Astrocyte (in vitro differentiated cells and primary cell): ENCODE data around the gene KRT39. TPM values are rescaled to one million over a fixed set of nuclear protein-coding genes. Genes with fewer than 3 reads are reported as not detected.

Experiments
- DNase-seq: peaks from one replicate; pipeline ENCODE4 v3.0.0-alpha.2; 2010; ENCODE audit warnings: low read depth
- FAIRE-seq: peaks from 2 replicates; lab custom pipeline; 2011; peaks lifted over from hg19 to GRCh38; lab: Jason Lieb, UNC
- H2AFZ ChIP-seq: 2 replicates; pipeline ENCODE4 v1.6.0; 2012; ENCODE audit warnings: low read depth, low read length, inconsistent platforms
- H3K27ac ChIP-seq: 2 replicates; pipeline ENCODE4 v1.5.1; 2011; ENCODE audit warnings: low read depth, low read length, inconsistent platforms
- H3K27me3 ChIP-seq: 2 replicates; pipeline ENCODE4 v1.6.0; 2011; ENCODE audit warnings: low read length, inconsistent platforms; ENCODE audit not compliant: insufficient read depth
- H3K36me3 ChIP-seq: 2 replicates; pipeline ENCODE4 v1.5.1; 2011; ENCODE audit warnings: low read length, inconsistent platforms; ENCODE audit not compliant: insufficient read depth
- H3K4me1 ChIP-seq: 2 replicates; pipeline ENCODE4 v1.5.1; 2011; ENCODE audit warnings: low read length, inconsistent platforms; ENCODE audit not compliant: insufficient read depth
- H3K4me2 ChIP-seq: 2 replicates; pipeline ENCODE4 v1.6.0; 2012; ENCODE audit warnings: low read length, inconsistent platforms
- H3K4me3 ChIP-seq: 2 replicates; pipeline ENCODE4 v1.5.1; 2011; ENCODE audit warnings: low read depth, mild to moderate bottlenecking, low read length, inconsistent platforms; ENCODE audit not compliant: insufficient read depth
- H3K79me2 ChIP-seq: 2 replicates; pipeline ENCODE4 v1.6.0; 2012; ENCODE audit warnings: mild to moderate bottlenecking, low read length, inconsistent platforms; ENCODE audit not compliant: insufficient read depth
- H3K9ac ChIP-seq: 2 replicates; pipeline ENCODE4 v1.6.0; 2012; ENCODE audit warnings: mild to moderate bottlenecking, low read length, inconsistent platforms
- H3K9me3 ChIP-seq: 2 replicates; pipeline ENCODE4 v1.5.1; 2012; ENCODE audit warnings: low read depth, mild to moderate bottlenecking, low read length, inconsistent platforms; ENCODE audit not compliant: insufficient read depth
- H4K20me1 ChIP-seq: 2 replicates; pipeline ENCODE4 v1.6.0; 2012; ENCODE audit warnings: low read length, inconsistent platforms; ENCODE audit not compliant: insufficient read depth
- H3K27ac Mint-ChIP-seq: one replicate; pipeline ENCODE4 v1.8.0; 2021; ENCODE audit warnings: mild to moderate bottlenecking, mixed read lengths; ENCODE audit not compliant: unreplicated experiment
- H3K27me3 Mint-ChIP-seq: one replicate; pipeline ENCODE4 v1.8.0; 2021; ENCODE audit warnings: low read depth, mixed read lengths; ENCODE audit not compliant: unreplicated experiment
- H3K36me3 Mint-ChIP-seq: one replicate; pipeline ENCODE4 v1.8.0; 2021; ENCODE audit warnings: low read depth, mixed read lengths; ENCODE audit not compliant: unreplicated experiment
- H3K4me1 Mint-ChIP-seq: one replicate; pipeline ENCODE4 v1.8.0; 2021; ENCODE audit warnings: low read depth, mixed read lengths; ENCODE audit not compliant: unreplicated experiment
- H3K4me3 Mint-ChIP-seq: one replicate; pipeline ENCODE4 v1.8.0; 2021; ENCODE audit warnings: mild to moderate bottlenecking, moderate library complexity, mixed read lengths; ENCODE audit not compliant: unreplicated experiment
- H3K9me3 Mint-ChIP-seq: one replicate; pipeline ENCODE4 v1.8.0; 2021; ENCODE audit warnings: mild to moderate bottlenecking, mixed read lengths; ENCODE audit not compliant: unreplicated experiment
- EZH2 ChIP-seq: IDR thresholded peaks from 2 replicates; pipeline ENCODE4 v1.6.1; 2012; ENCODE audit warnings: mild to moderate bottlenecking, low read length, inconsistent platforms; ENCODE audit not compliant: insufficient read depth
- total RNA-seq: library from RNA; stranded (reverse); gene quantifications from 2 replicates; pipeline ENCODE4 v1.2.1, GENCODE V29; 2021
- TF ChIP-seq, protein P1 (sequence below): IDR thresholded peaks from 2 replicates; pipeline ENCODE4 v1.5.1; 2011; ENCODE audit warnings: low read depth, mild to moderate bottlenecking, inconsistent platforms, low read length, moderate library complexity; ENCODE audit not compliant: insufficient read depth

KRT39 gene
- total RNA-seq, 1 donor from 2014 or later: not detected

DNA sequence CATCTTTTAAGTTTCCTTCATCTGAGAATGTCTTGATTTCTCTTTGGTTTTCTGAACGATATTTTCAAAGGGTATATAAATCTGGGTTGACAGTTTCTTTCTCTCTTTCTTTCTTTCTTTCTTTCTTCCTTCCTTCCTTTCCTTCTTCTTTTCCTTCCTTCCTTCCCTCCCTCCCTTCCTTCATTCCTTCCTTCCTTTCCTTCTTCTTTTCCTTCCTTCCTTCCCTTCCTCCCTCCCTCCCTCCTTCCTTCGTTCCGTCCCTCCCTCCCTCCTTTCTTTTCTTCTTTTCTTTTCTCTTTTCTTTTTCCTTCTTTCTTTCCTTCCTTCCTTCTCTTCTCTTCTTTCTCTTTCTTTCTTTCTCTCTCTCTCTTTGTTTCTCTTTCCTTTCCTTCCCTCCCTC, 7.6 kb upstream of the KRT39 start:
- no peak overlapping the region for H3K4me3 ChIP-seq
- Mint-ChIP-seq H3K36me3 (no peaks in the 10 kb centered on the region), H3K27ac (no peak overlapping the region), H3K4me3 (no peak overlapping the region), H3K9me3 (no peaks in the 10 kb centered on the region), H3K27me3 (no peaks in the 10 kb centered on the region), H3K4me1 (no peaks in the 10 kb centered on the region)
- no peak for TF ChIP-seq EZH2
- TF ChIP-seq, protein P1, sequence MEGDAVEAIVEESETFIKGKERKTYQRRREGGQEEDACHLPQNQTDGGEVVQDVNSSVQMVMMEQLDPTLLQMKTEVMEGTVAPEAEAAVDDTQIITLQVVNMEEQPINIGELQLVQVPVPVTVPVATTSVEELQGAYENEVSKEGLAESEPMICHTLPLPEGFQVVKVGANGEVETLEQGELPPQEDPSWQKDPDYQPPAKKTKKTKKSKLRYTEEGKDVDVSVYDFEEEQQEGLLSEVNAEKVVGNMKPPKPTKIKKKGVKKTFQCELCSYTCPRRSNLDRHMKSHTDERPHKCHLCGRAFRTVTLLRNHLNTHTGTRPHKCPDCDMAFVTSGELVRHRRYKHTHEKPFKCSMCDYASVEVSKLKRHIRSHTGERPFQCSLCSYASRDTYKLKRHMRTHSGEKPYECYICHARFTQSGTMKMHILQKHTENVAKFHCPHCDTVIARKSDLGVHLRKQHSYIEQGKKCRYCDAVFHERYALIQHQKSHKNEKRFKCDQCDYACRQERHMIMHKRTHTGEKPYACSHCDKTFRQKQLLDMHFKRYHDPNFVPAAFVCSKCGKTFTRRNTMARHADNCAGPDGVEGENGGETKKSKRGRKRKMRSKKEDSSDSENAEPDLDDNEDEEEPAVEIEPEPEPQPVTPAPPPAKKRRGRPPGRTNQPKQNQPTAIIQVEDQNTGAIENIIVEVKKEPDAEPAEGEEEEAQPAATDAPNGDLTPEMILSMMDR: no peak
- no peaks in the 10 kb centered on the region for H3K27me3 ChIP-seq
- H3K4me2 ChIP-seq: no peak overlapping the region
- H2AFZ ChIP-seq: no peak overlapping the region
- H3K27ac ChIP-seq: no peak overlapping the region
- DNase-seq: no peak
- no peaks in the 10 kb centered on the region for H3K36me3 ChIP-seq
- no peak overlapping the region for H3K9ac ChIP-seq
- H3K79me2 ChIP-seq: no peaks in the 10 kb centered on the region
- no peaks in the 10 kb centered on the region for H3K4me1 ChIP-seq
- H4K20me1 ChIP-seq: no peaks in the 10 kb centered on the region
- no peaks in the 10 kb centered on the region for H3K9me3 ChIP-seq
- no peak for FAIRE-seq

DNA sequence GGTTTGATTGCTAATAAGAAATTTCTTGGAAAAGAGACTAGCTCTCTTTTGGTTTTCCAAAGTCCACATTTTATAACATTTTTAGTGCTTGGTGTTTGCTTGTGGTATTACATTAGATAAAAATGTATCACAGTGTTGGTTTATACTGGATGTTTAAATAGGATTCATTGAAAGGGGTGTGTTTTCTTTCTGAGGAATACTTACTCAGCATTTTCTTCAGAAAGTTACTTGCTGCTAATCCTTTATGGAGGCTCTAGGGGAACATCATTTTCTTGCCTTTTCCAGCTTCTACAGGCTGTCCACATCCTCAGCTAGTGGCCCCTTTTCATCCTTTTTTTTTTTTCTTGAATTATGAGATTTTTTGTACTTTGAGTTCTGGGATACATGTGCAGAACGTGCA, 834 bp upstream of the KRT39 start:
- TF ChIP-seq EZH2: no peak
- TF ChIP-seq, protein P1: no peak
- no peak overlapping the region for H3K4me3 Mint-ChIP-seq
- Histone ChIP-seq H3K9ac (no peak overlapping the region), H3K4me3 (no peak overlapping the region), H3K4me2 (no peak overlapping the region), H3K27ac (no peak overlapping the region), H3K79me2 (no peaks in the 10 kb centered on the region), H4K20me1 (no peaks in the 10 kb centered on the region), H2AFZ (no peak overlapping the region), H3K4me1 (no peaks in the 10 kb centered on the region), H3K27me3 (no peaks in the 10 kb centered on the region), H3K9me3 (no peaks in the 10 kb centered on the region), H3K36me3 (no peaks in the 10 kb centered on the region)
- FAIRE-seq (no peak), DNase-seq (no peak)
- peaks cover 7% of the 10 kb centered on the region for H3K9me3 Mint-ChIP-seq
- no peak overlapping the region for H3K27ac Mint-ChIP-seq
- H3K4me1 Mint-ChIP-seq: no peaks in the 10 kb centered on the region
- no peaks in the 10 kb centered on the region for H3K36me3 Mint-ChIP-seq
- no peaks in the 10 kb centered on the region for H3K27me3 Mint-ChIP-seq

DNA sequence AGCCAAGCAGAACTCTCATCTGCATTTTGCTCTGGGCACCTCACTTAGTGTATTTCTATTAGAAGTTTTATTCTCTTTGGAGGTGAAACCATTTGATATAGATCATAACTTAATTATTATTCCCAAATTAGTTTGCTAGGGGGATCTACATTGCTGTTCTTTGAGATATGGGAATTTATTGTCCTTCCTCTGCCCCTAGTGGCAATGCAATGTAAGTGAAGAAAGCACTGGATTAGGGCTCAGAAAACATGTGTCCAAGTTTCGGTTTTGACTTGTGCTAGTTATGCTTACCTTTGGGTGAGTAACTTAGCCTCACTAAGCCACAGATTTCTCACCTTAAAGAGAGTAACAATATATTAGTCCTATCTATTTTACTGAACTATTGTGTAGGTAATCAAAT, 2.9 kb downstream of the KRT39 start:
- H3K4me3 ChIP-seq: no peak overlapping the region
- no peak overlapping the region for H3K4me3 Mint-ChIP-seq
- DNase-seq: no peak
- no peaks in the 10 kb centered on the region for H3K36me3 Mint-ChIP-seq
- no peaks in the 10 kb centered on the region for H3K27me3 ChIP-seq
- H2AFZ ChIP-seq: no peak overlapping the region
- peaks cover 8% of the 10 kb centered on the region for H3K9me3 Mint-ChIP-seq
- H4K20me1 ChIP-seq: no peaks in the 10 kb centered on the region
- no peak overlapping the region for H3K27ac Mint-ChIP-seq
- H3K4me1 Mint-ChIP-seq: peaks cover 5% of the 10 kb centered on the region
- H3K4me1 ChIP-seq: no peaks in the 10 kb centered on the region
- H3K9ac ChIP-seq: no peak overlapping the region
- no peak for FAIRE-seq
- no peak overlapping the region for H3K4me2 ChIP-seq
- no peaks in the 10 kb centered on the region for H3K36me3 ChIP-seq
- H3K27ac ChIP-seq: no peak overlapping the region
- no peaks in the 10 kb centered on the region for H3K9me3 ChIP-seq
- no peak for TF ChIP-seq EZH2
- TF ChIP-seq, protein P1: peak; percentile 69
- no peaks in the 10 kb centered on the region for H3K79me2 ChIP-seq
- no peaks in the 10 kb centered on the region for H3K27me3 Mint-ChIP-seq
